K562 (cell line): ENCODE measurements around the gene UBAC2.

ENCODE experiments used
- BRCA1 ChIP-seq, 2 experiments: fragments of 450-650 bp in 1 of 2; sonication (generic) in 1 of 2; formaldehyde crosslinking in 1 of 2; IDR thresholded peaks; 2 replicates each; pipeline versions ENCODE4 v1.5.0 to v1.6.1; 2017 to 2020; ENCODE audit warnings: mild to moderate bottlenecking in 1 of 2, missing genetic modification reagents in 1 of 2
- HDAC2 ChIP-seq: fragments of 450-650 bp; IDR thresholded peaks from 2 replicates; pipeline ENCODE4 v1.6.1; 2016; ENCODE audit warnings: mild to moderate bottlenecking
- ZNF146 ChIP-seq: IDR thresholded peaks from one replicate; pipeline ENCODE4 v1.6.1; 2018; ENCODE audit warnings: missing compliant biosample characterization; ENCODE audit not compliant: unreplicated experiment
- TF ChIP-seq, protein P1 (sequence below), 3 experiments: IDR thresholded peaks in 2 of 3; conservative IDR thresholded peaks in 1 of 3; 2 replicates each; pipeline ENCODE4 v1.5.1; 2011 to 2012; ENCODE audit warnings: low read length in 3 of 3, mild to moderate bottlenecking in 3 of 3, control low read depth in 2 of 3, improper control_type of control experiment in 1 of 3, inconsistent platforms in 1 of 3, low read depth in 1 of 3, mixed read lengths in 1 of 3, moderate library complexity in 1 of 3; ENCODE audit not compliant: insufficient read depth in 2 of 3

GRCh38 chr13:99217461-99218110 is 16.9 kb downstream of the UBAC2 start:
- TF ChIP-seq HDAC2 (no peak), ZNF146 (no peak), BRCA1 (IDR thresholded peaks at IDR 0.05) (no peak), BRCA1 (CRISPR knock-in tag; IDR thresholded peaks at IDR 0.05) (no peak)
- TF ChIP-seq, protein P1, sequence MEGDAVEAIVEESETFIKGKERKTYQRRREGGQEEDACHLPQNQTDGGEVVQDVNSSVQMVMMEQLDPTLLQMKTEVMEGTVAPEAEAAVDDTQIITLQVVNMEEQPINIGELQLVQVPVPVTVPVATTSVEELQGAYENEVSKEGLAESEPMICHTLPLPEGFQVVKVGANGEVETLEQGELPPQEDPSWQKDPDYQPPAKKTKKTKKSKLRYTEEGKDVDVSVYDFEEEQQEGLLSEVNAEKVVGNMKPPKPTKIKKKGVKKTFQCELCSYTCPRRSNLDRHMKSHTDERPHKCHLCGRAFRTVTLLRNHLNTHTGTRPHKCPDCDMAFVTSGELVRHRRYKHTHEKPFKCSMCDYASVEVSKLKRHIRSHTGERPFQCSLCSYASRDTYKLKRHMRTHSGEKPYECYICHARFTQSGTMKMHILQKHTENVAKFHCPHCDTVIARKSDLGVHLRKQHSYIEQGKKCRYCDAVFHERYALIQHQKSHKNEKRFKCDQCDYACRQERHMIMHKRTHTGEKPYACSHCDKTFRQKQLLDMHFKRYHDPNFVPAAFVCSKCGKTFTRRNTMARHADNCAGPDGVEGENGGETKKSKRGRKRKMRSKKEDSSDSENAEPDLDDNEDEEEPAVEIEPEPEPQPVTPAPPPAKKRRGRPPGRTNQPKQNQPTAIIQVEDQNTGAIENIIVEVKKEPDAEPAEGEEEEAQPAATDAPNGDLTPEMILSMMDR (IDR thresholded peaks at IDR 0.05 in 2 of 3, conservative IDR thresholded peaks at IDR 0.05 in 1 of 3; ENCODE audit: insufficient read depth in 2 of 3, low read depth in 1 of 3, low read length in 3 of 3): no peak
